ENCODE results near the gene ZNF341. TPM values are rescaled to one million over a fixed set of nuclear protein-coding genes. Genes with fewer than 3 reads are reported as not detected.
A peak's percentile ranks its signal among the peaks of the same experiment; 100 is the strongest.

Gene ZNF341
- total RNA-seq, 1 donor from 2014 or later: 2.8 TPM

- no peak for DNase-seq (ENCODE audit: low spot score)
- TF ChIP-seq CTCF (IDR thresholded peaks at IDR 0.05): no peak
- peaks cover 29% of the 10 kb centered on the region for H3K4me1 Mint-ChIP-seq (ENCODE audit: low read depth)
- no peaks in the 10 kb centered on the region for H3K27me3 Mint-ChIP-seq (ENCODE audit: low read depth)
- H3K4me3 Mint-ChIP-seq (ENCODE audit: unreplicated experiment): no peak overlapping the region
- no peaks in the 10 kb centered on the region for H3K9me3 Mint-ChIP-seq (ENCODE audit: low read depth)
- peaks cover 3% of the 10 kb centered on the region for H3K36me3 Mint-ChIP-seq (ENCODE audit: low read depth)
- H3K27ac Mint-ChIP-seq (ENCODE audit: unreplicated experiment): peak overlapping the region; percentile 98
Measured at GRCh38 chr20:33788351-33789049, 56.7 kb downstream of the ZNF341 start.

- Mint-ChIP-seq H3K27me3 (ENCODE audit: low read depth) (no peaks in the 10 kb centered on the region), H3K9me3 (ENCODE audit: low read depth) (no peaks in the 10 kb centered on the region), H3K36me3 (ENCODE audit: low read depth) (peaks cover 3% of the 10 kb centered on the region), H3K4me1 (ENCODE audit: low read depth) (peaks cover 31% of the 10 kb centered on the region), H3K27ac (ENCODE audit: unreplicated experiment) (peak overlapping the region; percentile 98), H3K4me3 (ENCODE audit: unreplicated experiment) (no peak overlapping the region)
- DNase-seq (ENCODE audit: low spot score): no peak
- TF ChIP-seq CTCF (IDR thresholded peaks at IDR 0.05): no peak
Measured at GRCh38 chr20:33789109-33789857, 57.5 kb downstream of the ZNF341 start.

GRCh38 chr20:33789858-33790182 lies 58.0 kb downstream of the ZNF341 start:
- no peaks in the 10 kb centered on the region for H3K27me3 Mint-ChIP-seq (ENCODE audit: low read depth)
- H3K4me1 Mint-ChIP-seq (ENCODE audit: low read depth): peaks cover 31% of the 10 kb centered on the region
- no peak for TF ChIP-seq CTCF (IDR thresholded peaks at IDR 0.05)
- DNase-seq (ENCODE audit: low spot score): no peak
- H3K4me3 Mint-ChIP-seq (ENCODE audit: unreplicated experiment): no peak overlapping the region
- peak overlapping the region; percentile 98 for H3K27ac Mint-ChIP-seq (ENCODE audit: unreplicated experiment)
- no peaks in the 10 kb centered on the region for H3K9me3 Mint-ChIP-seq (ENCODE audit: low read depth)
- peaks cover 3% of the 10 kb centered on the region for H3K36me3 Mint-ChIP-seq (ENCODE audit: low read depth)

- no peaks in the 10 kb centered on the region for H3K27me3 Mint-ChIP-seq (ENCODE audit: low read depth)
- H3K9me3 Mint-ChIP-seq (ENCODE audit: low read depth): no peaks in the 10 kb centered on the region
- H3K36me3 Mint-ChIP-seq (ENCODE audit: low read depth): peaks cover 3% of the 10 kb centered on the region
- H3K4me1 Mint-ChIP-seq (ENCODE audit: low read depth): peaks cover 31% of the 10 kb centered on the region
- no peak for TF ChIP-seq CTCF (IDR thresholded peaks at IDR 0.05)
- DNase-seq (ENCODE audit: low spot score): peak; percentile 50
- H3K27ac Mint-ChIP-seq (ENCODE audit: unreplicated experiment): no peak overlapping the region
- H3K4me3 Mint-ChIP-seq (ENCODE audit: unreplicated experiment): no peak overlapping the region
Measured at GRCh38 chr20:33790566-33790965, 58.8 kb downstream of the ZNF341 start.

- H3K27me3 Mint-ChIP-seq (ENCODE audit: low read depth): no peaks in the 10 kb centered on the region
- no peak overlapping the region for H3K27ac Mint-ChIP-seq (ENCODE audit: unreplicated experiment)
- no peaks in the 10 kb centered on the region for H3K9me3 Mint-ChIP-seq (ENCODE audit: low read depth)
- peaks cover 31% of the 10 kb centered on the region for H3K4me1 Mint-ChIP-seq (ENCODE audit: low read depth)
- no peak overlapping the region for H3K4me3 Mint-ChIP-seq (ENCODE audit: unreplicated experiment)
- H3K36me3 Mint-ChIP-seq (ENCODE audit: low read depth): peaks cover 3% of the 10 kb centered on the region
- no peak for TF ChIP-seq CTCF (IDR thresholded peaks at IDR 0.05)
- DNase-seq (ENCODE audit: low spot score): no peak
Measured at GRCh38 chr20:33791021-33791420, 59.2 kb downstream of the ZNF341 start.

Measured in chondrocyte (in vitro differentiated cells).